Uterus (tissue), 2 donors: ENCODE data around the gene SAMD8.

Experiments used
- POLR2A ChIP-seq, 2 donors: fragments of 450-650 bp; IDR thresholded peaks; one replicate each; pipeline ENCODE4 v1.6.1; 2016; ENCODE audit warnings: antibody characterized with exemption in 2 of 2, mild to moderate bottlenecking in 1 of 2, moderate library complexity in 1 of 2
- TF ChIP-seq, protein P1 (sequence below), 4 experiments: fragments of 200-600 bp in 2 of 4; fragments of 450-650 bp in 2 of 4; sonication (generic) in 2 of 4; IDR thresholded peaks; one replicate each; pipeline ENCODE4 v1.5.1; 2016 to 2019; ENCODE audit warnings: antibody characterized with exemption in 4 of 4, mild to moderate bottlenecking in 2 of 4, moderate library complexity in 1 of 4

DNA sequence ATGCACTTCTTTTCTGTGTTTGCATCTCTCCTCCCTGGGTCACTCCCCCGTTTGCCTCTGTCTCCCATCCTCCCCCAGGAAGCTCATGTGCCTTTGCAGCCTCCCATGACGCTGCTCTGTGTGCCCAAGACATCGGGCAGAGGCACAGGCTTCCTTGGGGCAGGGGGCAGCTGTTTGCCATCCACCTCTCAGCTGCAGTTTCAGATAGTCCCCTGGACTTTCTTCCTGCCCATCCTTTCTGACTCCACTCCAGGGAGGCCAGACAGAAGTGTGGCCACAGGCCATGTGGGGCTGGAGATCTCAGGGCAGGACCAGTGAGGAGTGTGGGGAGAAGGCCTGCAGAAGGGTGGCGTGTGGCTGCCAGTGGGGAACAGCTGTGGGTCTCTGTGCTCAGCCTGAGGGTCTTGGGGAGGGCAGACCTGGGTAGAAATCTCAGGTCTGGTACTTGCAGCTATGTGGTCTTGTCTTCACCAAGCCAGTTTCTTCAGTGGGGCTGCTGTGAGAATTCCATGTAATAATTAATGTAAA, 10.6 kb upstream of the SAMD8 start:
- TF ChIP-seq, protein P1, sequence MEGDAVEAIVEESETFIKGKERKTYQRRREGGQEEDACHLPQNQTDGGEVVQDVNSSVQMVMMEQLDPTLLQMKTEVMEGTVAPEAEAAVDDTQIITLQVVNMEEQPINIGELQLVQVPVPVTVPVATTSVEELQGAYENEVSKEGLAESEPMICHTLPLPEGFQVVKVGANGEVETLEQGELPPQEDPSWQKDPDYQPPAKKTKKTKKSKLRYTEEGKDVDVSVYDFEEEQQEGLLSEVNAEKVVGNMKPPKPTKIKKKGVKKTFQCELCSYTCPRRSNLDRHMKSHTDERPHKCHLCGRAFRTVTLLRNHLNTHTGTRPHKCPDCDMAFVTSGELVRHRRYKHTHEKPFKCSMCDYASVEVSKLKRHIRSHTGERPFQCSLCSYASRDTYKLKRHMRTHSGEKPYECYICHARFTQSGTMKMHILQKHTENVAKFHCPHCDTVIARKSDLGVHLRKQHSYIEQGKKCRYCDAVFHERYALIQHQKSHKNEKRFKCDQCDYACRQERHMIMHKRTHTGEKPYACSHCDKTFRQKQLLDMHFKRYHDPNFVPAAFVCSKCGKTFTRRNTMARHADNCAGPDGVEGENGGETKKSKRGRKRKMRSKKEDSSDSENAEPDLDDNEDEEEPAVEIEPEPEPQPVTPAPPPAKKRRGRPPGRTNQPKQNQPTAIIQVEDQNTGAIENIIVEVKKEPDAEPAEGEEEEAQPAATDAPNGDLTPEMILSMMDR (IDR thresholded peaks at IDR 0.05): no peak
- no peak for TF ChIP-seq POLR2A (IDR thresholded peaks at IDR 0.05)
